CD4-positive, alpha-beta T cell treated with Interleukin-15 for 1 hour (primary cell): ENCODE data around the gene SPRR3.
"Not testable (repeated sequence)": the region's sequence is repeated elsewhere in the genome, so short reads cannot be mapped to it uniquely, and the experiment has no call there.

ENCODE experiments used
- DNase-seq: peaks from one replicate; pipeline ENCODE4 v3.0.0-alpha.2; 2020

SPRR3 gene

DNA sequence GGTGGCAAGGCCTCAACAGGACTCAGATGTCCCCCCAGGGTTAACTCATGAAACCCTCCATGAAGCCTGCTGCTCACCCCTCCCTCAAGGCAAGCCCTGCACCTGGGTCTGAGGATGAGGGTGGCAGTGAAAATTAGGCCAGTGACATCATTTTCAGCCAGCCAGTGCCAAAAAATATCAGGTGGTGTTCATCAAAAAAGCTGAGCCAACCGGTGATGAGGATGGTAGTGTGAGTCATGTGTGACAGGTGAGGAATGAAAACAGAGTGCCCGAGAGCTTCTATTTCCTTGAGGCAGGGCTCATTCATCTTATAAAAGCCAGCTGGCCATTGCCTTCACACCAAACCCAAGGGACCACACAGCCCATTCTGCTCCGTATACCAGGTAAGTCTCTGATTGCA is 17.8 kb upstream of the SPRR3 start, which contains the start of gene SPRR1A:
SPRR1A (plus strand) TSS at position 339 of the 400 bp plus-strand sequence. CDS start 1,150 bp downstream, outside the sequence.
- no peak for DNase-seq

DNA sequence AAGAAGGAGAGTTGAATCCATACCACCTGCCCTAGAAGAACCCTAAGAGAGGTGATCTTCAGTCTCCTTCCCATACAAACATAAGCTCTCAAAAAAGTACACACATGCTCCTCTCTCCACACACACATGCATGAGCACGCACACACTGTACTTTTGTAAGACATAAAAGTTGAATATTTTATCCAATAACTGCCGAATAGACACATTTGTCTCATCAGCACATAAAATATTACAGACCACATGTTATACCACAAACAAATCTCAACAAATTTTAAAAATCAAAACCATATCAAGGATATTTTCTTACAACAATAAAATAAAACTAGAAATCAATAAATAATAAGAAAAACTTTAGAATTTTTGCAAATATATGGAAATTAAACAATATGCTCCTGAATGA is 15.0 kb upstream of the SPRR3 start:
- no peak for DNase-seq

DNA sequence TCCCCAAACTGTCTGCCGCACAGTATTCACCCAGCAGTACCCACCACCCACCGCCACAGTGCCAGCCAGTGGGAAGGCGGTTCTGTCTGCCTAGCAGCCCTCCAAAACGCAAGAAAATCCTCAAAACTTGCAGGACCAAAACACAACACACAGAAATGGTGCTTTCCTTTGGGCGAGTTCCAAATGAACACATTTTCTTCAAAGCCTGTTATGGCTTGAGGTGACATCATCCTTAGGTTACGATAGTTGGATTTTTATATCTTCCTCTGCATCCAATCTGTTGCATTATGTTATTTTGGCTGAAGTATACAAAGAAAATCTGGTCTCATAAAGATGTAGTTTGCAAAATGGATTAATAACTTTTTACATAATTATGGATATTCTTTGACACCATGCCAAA is 8.4 kb upstream of the SPRR3 start:
- DNase-seq: no peak

DNA sequence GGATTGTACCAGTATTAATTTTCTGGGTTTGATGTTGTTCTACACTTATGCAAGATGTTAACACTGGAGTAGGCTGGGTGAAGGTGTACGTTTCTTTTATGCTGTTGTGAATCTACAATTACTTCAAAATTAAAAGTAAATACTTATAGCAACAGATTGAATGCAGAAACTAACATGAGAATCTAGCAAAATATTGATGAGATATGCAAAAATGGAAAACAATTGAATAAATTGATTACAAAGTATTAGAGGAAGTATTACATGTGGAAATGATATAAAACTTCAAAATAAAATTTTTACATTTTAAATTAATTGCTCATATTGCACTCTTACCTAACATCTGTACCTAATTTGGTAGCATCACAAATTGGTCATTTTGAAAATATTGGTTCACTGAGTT is 5.7 kb upstream of the SPRR3 start:
- DNase-seq: no peak

DNA sequence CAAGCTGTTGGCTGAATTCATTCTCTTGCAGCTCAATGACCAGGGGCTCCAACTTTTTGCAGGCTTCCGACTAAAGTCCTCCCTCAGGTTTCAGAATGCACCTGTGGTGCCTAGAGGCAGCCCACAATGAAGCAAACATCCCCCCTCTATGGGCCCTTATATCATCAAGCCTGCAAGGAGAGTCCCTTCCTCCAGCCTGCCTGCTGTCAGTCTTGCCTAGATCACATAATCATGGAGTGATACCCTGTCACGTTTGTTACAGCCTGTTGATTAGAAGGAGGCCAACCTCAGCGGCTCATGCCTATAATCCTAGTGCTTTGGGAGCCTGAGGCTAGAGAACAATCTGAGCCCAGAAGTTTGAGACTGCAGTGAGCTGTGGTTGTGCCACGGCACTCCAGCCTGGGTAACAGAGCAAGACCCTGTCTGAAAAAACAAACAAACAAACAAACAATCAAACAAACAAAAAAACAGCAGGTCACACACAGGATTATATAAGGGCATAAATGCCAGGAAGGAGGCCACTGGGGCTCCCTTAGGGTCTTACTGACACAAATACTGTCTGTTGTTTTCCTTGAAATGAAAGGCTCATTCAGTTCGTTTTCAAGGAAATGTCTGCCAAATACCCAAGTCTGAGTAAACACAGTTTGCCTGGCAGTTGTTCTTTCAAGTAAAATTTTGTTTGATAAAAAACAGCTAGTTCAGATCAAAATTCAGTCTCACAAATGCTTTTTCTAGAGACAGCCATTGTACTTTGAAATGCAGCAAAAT is 4.7 kb upstream of the SPRR3 start:
- no peak for DNase-seq

DNA sequence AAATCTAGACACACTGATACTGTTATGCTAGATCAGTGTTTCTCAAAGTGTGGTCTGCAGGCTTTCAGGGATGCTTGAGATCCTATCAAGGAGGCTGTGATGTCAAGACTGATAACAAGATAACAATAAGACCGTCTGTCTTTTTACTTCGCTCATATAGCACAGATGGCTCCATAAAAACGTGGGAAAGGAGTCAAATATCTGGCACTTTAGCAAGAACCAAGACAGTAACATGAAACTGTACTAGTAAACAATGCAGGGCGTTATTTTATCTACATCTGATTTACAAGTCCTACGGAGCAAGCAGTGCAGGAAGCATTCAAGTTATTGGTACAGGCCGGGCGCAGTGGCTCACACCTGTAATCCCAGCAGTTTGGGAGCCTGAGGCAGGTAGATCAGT is 3.6 kb upstream of the SPRR3 start:
- DNase-seq: no peak

DNA sequence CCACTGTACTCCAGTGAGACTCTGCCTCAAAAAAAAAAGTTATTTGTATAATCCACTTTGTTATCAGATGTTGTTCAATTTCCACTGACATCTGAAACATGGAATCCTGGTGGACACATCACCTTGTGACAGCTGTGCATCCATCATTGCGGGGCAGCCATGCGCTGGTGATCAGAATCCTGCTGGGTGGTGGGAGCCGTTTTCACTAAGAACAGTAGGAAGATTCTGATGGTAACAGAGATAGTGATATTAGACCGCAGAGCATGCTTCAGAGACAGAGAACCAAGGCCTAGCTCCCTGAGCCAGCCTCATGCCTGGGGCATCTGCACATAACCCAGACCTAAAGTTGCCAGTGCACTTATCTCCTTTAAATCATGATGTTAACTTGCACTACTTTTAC is 3.1 kb upstream of the SPRR3 start:
- no peak for DNase-seq

DNA sequence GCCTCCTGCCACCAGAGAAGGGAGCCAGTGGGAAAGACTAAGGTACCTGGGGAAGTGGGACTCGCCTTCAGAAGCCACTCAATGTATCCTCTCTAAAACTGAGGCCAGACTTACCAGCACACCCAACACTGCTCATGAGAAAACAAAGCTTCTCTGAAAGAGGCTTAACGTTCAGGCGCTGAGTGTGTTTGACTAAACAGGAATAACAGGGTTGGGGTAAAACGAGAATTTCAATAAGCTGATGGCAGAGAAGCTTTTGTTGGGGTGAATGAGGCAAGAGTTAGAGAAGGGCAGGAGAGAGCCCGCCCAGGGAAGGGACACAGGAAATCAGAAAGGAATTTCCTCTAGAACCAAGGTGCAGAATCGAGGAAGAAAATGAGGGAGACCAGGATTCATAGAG is 1.7 kb upstream of the SPRR3 start:
- DNase-seq: no peak

DNA sequence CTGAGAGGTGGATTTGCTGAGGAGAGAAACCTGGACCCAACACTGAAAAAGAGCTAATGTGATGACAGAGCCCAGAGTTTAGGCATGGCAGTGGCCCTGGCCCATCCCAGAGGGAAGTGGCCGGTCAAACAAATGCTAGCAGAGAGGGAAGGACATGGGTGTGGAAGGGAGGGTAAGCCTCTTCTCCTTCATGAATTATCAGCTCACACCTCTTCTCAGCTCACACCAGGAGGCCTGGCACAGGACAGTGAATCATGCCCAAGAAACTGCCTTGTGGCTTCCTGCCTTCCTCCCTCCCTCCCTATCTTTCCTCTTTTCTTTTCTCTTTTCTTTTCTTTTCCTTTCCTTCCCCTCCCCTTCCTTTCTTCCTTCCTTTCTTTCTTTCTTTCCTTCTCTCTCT is 1.3 kb upstream of the SPRR3 start:
- DNase-seq: no peak

DNA sequence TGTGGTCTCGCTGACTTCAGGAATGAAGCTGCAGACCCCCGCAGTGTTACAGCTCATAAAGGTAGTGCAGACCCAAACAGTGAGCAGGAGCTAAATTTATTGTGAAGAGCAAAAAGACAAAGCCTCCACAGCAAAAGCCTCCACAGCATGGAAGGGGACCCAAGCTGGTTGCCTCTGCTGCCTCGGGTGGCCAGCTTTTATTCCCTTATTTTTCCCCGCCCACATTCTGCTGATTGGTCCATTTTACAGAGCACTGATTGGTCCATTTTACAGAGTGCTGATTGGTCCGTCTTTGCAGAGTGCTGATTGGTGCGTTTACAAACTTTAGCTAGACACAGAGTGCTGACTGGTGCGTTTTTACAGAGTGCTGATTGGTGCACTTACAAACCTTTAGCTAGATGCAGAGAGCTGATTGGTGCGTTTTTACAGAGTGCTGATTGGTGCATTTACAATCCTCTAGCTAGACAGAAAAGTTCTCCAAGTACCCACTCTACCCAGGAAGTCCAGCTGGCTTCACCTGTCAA is 9.7 kb downstream of the SPRR3 start:
- DNase-seq: not testable (repeated sequence)

DNA sequence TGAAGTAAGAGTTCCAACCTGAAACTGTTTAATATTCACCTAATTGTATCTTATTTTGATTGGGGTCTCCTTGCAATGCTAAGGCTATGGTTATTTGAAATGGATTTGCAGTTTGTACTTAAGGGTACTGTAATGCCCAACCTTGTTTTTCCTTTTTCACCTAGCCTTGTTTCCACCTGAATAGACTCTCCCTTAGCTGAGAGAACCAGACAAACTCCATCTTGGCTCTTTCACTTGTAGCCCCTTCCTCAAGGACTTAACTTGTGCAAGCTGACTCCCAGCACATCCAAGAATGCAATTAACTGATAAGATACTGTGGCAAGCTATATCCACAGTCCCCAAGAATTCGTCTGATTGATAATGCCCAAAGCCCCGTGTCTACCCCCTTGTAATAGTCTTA is 20.3 kb downstream of the SPRR3 start:
- DNase-seq: not testable (repeated sequence)

DNA sequence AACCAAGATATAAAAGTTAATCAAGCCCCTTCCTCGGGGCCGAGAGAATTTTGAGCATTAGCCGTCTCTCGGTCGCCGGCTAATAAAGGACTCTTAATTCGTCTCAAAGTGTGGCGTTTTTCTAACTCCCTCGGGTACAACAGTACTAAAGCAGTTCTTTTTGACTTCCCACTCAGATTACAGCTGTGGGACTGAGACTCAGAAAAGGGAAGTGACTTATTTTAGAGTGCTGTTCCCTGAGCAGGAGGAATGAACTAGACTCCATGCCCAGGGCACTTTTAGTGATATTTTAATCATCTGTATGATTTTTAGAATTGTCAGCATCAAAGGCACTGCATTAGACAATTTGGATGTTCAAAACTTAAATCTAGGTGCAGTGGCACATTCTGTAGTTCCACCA is 20.8 kb downstream of the SPRR3 start:
- DNase-seq: not testable (repeated sequence)

DNA sequence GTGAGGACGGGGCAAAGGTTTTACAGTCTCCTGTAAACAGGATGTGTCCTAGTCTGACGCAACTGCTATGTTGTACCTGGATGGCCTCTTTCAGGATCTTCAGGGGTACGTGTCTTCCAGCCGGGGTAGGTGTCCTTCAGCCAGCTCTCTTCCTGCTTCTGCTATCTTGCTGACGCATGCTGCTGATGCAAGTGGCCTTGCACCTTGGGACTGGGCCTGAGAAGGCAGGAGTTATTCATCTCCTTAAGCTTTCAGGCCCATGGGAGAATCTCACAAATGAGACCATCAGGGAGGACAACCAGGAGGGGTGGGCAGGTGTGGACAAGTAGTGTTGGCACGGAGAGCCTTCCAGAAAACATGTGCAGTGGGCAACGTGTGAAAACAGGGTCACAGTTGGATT is 21.6 kb downstream of the SPRR3 start:
- DNase-seq: no peak

DNA sequence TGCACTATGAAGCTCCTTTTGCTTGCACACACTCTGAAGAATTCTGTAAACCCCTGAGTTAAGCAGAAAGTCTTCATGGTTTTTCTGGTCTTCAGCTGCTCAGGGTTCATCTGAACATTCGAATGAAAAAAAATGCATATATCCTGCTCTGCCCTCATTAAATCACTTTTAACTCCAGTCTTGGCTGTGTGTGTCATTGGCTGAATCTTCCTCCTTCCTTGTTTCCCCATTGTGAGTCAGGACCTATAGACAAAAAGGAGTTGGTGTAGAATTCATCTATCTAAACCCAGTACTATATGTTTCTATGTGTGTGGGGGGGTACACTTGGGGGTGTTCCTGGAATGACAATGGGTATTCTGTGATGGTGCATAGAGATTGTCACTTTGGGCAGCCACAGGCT is 22.9 kb downstream of the SPRR3 start:
- no peak for DNase-seq

DNA sequence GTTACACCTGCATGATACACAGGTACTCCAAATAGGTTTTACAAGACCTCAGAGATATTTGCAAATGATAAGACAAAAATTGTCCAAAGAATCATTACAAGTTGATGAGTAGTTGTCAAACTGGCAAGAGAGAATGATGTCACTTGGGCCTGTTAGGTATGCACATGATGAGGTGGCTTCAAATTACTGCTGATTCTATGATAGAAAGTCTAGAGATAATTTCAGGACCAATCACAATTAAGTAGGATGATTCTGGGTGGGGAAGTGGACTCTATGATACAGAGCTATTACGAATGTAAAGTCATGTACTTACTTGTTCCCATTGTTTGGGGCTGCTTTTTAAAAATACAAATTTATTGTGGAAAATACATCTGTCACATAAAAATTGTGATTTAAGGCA is 24.2 kb downstream of the SPRR3 start:
- DNase-seq: no peak

DNA sequence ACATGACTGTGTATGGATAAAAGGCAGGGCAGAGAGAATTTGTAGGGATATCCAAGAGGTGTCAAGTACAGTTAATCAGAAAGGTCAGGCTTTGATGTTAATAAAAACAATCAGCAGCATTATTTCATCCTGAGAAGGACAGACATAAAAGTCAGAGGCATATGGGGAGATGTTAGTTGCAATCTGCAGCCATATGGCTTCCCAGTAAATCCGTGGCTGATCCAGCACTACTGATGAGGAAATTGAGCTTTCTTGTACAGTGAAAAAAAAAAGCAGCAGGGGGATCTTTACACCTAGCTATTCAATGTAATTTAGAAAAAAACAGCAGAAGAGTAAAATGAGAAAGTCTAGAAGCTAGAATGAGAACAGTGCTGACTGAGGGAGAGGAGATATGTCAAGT is 27.2 kb downstream of the SPRR3 start:
- DNase-seq: no peak

DNA sequence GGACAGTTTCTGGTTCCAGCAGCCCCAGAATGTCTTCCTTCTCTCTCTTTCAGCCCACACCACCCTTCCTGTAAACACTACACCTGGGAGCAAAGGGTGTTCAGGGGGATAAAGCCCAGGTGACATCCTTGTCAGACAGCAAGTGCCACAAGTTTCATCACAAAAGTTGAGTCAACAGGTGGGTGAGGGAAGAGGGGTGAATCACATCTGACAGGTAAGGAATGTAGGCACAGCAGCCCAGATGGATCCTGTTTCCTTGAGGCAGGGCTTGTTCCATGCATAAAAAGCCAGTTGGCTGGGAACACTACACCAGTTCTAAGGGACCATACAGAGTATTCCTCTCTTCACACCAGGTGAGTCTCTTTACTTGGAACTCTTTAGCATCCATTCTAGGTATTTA is 29.3 kb downstream of the SPRR3 start, which contains the start of gene SPRR1B:
SPRR1B (plus strand) TSS at position 309 of the 400 bp plus-strand sequence. CDS start 1,143 bp downstream, outside the sequence.
- DNase-seq: no peak

DNA sequence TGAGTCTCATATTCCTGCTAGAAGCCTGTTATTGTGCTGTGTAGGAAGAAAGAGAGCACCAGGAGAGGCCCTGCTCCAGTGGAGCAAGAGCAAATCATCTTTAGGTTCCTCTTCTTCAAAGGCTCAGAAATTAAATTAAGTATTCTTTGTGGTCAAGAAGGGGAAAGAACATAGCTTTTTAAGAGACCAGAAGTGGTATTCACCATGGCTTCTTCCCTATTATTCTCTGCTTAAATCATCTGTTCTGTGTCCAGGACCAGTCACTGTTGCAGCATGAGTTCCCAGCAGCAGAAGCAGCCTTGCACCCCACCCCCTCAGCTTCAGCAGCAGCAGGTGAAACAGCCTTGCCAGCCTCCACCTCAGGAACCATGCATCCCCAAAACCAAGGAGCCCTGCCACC is 30.5 kb downstream of the SPRR3 start:
- no peak for DNase-seq

DNA sequence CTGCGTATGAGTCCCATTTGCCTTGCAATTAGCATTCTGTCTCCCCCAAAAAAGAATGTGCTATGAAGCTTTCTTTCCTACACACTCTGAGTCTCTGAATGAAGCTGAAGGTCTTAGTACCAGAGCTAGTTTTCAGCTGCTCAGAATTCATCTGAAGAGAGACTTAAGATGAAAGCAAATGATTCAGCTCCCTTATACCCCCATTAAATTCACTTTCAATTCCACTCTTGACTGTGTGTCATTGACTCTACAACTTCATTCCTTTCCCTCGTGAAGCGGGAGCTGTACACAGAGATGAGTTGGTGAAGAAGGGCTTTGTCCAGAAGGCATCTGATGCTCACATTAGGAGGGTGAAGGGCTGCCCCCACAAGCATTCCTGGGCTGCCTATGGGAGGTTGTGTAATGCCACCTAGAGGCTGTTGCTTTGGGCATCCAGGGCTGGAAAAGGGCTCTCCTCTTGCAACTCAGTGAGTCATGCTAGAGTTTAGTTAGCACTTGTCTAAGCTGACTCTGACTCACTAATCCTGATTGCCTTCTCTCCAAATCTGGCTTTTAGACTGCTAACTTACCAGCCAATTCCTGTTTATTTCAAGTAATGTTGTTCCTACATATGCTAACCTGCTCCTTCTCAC is 31.2 kb downstream of the SPRR3 start:
- no peak for DNase-seq

DNA sequence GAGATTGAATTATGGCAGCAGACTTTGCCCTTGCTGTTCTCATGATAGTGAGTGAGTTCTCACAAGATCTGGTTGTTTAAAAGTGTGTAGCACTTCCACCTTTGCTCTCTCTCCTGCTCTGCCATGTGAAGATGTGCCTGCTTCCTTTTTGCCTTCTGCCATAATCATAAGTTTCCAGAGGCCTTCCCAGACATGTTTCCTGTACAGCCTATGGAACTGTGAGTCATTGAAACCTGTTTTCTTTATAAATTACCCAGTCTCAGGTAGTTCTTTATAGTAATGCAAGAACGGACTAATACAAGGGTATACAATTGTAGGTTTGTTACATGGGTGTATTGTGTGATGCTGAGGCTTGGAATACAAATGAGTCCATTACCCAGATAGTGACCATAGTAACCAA is 33.7 kb downstream of the SPRR3 start:
- no peak for DNase-seq

DNA sequence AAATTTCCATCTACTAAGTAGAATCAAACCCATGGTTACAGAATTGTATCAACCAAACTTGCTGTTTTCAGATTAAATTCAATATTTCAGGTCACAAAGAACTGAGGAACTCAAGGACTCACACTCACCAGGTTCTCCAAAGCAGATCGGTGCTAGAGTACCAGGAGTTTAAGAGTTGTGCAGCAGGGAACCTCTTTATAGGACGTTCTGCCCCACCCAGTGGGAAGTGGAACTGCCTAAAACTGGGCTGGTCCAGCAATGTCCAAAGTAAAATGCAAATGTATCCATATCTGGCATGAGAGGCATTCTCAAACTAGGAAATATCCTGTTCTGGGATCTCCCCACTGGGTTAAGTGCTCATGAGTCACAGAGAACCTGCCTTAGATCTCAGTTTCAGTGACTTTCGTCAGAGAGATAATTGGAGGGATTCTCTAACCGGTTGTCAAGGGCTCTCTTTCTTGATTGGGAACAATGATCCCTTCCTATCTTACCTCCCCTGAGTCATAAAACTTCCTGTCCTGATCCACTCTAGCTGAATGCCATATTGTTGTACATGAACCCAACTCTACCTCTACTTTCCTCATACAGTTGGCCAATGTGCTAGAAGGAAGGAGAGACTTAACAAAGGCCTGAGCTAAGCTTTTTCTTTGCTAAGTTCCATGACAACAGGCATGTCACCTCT is 39.5 kb downstream of the SPRR3 start, which contains the start of gene SPRR2D:
SPRR2D (minus strand) TSS at position 171 of the 682 bp plus-strand sequence. CDS start 774 bp downstream, outside the sequence.
- DNase-seq: no peak

DNA sequence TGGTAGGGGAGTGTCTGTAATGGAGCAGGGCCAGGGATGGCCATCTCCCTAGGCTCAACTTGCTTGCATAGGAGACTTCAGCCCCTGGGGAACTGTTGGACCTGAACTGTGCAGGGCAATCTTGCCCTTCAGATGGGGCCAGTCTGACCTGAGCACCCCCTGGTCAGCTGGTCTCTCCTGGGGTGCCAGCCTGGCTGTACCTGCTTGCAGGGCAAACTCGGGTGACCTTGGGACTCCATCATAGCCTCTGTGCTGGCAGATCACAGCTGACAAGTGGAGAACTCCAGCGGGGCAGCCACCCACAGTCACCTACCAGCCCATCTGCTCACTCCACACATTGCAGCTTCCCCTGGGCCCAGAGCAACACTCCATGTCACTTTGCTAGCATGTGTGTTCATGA is 47.7 kb downstream of the SPRR3 start:
- DNase-seq: no peak
